ENCODE results near the gene LPCAT3. TPM values are rescaled to one million over a fixed set of nuclear protein-coding genes. Genes with fewer than 3 reads are reported as not detected.

The LPCAT3 gene
- total RNA-seq, 8 experiments from 2014 or later = 7.8 to 168 (median 19.7) TPM

- no peak overlapping the region for H3K27ac ChIP-seq
- ATAC-seq (replicated peaks in 6 of 8) = no peak
- no peak overlapping the region for H3K4me3 ChIP-seq
- in situ Hi-C loops (cut with MboI; ENCODE audit: low pct_unique_long_range_greater_than_20kb in 2 of 9, low sequenced_read_pairs in 9 of 9, unreplicated experiment in 9 of 9) = no loop called here
- WGBS, 10 experiments = 80 to 100% (median 94%) methylated on average over 1 to 3 of the region's 3 CpGs; no CpG with 5 or more reads in 6 of the 10 experiments
- H3K4me1 ChIP-seq (replicated peaks in 1 of 2) = no peaks in the 10 kb centered on the region
These were observed 38.8 kb downstream of the LPCAT3 start for GRCh38 chr12:6979453-6979852.

DNA sequence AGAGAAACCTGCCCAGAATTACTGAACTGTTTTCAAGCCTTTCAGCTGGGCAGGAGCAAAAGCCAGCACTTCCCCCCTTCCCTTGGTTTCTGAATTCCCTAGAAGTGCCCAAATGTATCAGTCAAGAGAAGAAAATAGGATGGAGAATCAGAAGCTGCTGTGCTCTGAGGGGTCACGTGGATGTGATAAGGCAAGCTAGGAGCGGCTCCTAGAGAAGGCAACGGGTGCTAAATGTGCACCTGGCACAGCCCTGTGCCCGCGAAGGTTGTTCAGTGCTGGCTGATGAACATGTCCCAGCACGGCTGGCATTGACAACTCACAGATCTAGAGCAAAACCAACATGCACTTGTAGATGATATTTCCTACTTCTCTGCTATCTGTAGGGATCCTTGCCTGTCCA is 39.3 kb downstream of the LPCAT3 start:
- Histone ChIP-seq H3K27ac (no peak overlapping the region), H3K4me3 (no peak overlapping the region), H3K4me1 (replicated peaks in 1 of 2) (no peaks in the 10 kb centered on the region)
- in situ Hi-C loops (cut with MboI; ENCODE audit: low pct_unique_long_range_greater_than_20kb in 2 of 9, low sequenced_read_pairs in 9 of 9, unreplicated experiment in 9 of 9) = no loop called here
- ATAC-seq (replicated peaks in 6 of 8) = no peak
- 61 to 96% (median 78%) methylated on average over 1 to 6 of the region's 6 CpGs; no CpG with 5 or more reads in 6 of the 10 experiments for WGBS, 10 experiments

DNA sequence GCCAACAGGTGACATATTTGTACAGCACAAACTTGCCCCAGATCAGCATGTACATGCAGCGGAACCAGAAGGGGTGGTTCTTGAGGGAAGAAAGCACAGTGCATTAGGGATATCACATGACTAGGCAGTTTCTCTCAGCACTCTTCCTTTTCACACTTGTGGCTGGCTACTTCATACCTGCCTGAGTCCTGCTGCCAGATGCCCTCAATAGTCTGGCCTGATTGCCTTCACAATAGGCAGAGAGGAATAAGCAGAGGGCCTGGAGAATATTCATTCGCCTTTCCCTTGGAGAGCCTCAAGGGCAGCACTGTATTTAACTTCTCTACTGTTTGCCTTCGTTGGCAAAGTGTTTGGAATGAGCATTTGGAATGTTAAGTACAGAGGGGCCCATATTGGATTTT is 39.7 kb downstream of the LPCAT3 start:
- no peaks in the 10 kb centered on the region for H3K4me1 ChIP-seq (replicated peaks in 1 of 2)
- H3K4me3 ChIP-seq = no peak overlapping the region
- ATAC-seq (replicated peaks in 6 of 8) = peak in 3 of 8 experiments; percentile 7 to 61 (median 32)
- WGBS, 10 experiments = 50 to 100% (median 76%) methylated on average over 1 to 3 of the region's 3 CpGs; no CpG with 5 or more reads in 3 of the 10 experiments
- in situ Hi-C loops (cut with MboI; ENCODE audit: low pct_unique_long_range_greater_than_20kb in 2 of 9, low sequenced_read_pairs in 9 of 9, unreplicated experiment in 9 of 9) = no loop called here
- H3K27ac ChIP-seq = no peak overlapping the region

- Histone ChIP-seq H3K4me1 (replicated peaks in 1 of 2) (no peaks in the 10 kb centered on the region), H3K27ac (no peak overlapping the region), H3K4me3 (no peak overlapping the region)
- no peak for ATAC-seq (replicated peaks in 6 of 8)
- 50 to 100% (median 73%) methylated on average over 1 to 3 of the region's 6 CpGs; no CpG with 5 or more reads in 6 of the 10 experiments for whole genome bisulfite sequencing, 10 experiments
- in situ Hi-C loops (cut with MboI; ENCODE audit: low pct_unique_long_range_greater_than_20kb in 2 of 9, low sequenced_read_pairs in 9 of 9, unreplicated experiment in 9 of 9) = no loop called here
These were observed 40.1 kb downstream of the LPCAT3 start for GRCh38 chr12:6978188-6978587.

DNA sequence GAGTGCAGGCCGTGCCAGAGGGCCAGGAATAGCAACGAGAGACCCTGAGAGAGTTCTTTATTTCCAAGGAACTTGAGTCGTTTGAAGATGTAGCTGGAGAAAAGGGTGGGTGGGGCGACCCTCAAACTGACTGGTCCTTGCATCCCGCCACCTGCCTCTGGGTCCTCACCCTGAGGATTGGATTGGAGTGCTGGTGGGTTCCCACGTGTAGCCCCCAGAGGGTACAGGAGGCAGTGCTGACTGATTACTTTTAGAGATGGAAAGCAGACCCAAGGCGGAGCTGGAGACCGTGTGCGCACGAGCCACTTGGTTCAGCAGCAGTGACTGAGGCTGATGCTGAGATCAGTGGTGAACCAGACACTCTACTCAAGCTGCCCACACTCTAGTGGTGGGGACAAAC is 40.6 kb downstream of the LPCAT3 start:
- Histone ChIP-seq H3K4me1 (replicated peaks in 1 of 2) (no peaks in the 10 kb centered on the region), H3K4me3 (no peak overlapping the region), H3K27ac (no peak overlapping the region)
- in situ Hi-C loops (cut with MboI; ENCODE audit: low pct_unique_long_range_greater_than_20kb in 2 of 9, low sequenced_read_pairs in 9 of 9, unreplicated experiment in 9 of 9) = no loop called here
- 0 to 100% (median 94%) methylated on average over 1 to 6 of the region's 10 CpGs; no CpG with 5 or more reads in 4 of the 10 experiments for WGBS, 10 experiments
- ATAC-seq (replicated peaks in 6 of 8) = peak in 1 of 8 experiments; percentile 17

DNA sequence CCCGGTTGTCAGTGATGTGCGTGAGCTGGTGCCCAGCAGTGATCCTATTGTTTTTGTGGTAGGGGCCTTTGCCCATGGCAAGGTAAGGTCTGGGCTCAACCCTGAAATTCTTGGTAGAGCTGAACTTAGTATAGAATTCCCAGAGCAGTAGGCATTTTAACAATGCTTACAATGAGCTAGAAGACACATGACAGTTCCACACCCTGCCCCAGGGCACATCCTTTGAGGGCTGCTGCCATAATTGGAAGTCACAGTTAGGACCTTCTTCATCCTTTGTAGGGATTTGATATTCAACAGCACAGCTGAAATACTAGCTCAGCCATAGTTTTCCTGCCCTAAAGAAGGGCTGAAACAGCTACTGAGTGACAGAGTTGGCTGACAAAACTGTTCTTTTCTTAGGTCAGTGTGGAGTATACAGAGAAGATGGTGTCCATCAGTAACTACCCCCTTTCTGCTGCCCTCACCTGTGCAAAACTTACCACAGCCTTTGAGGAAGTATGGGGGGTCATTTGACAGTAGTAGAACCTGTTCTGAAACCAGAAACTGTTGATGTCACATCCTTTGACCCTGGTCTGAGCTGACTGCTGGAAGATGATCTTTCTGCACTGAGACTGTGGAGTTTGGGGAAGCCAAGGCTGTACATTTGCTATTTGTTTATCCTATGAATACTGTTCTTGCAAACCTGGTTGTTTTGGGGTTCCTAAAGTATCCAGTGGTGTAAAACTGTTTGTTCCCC is 42.8 kb downstream of the LPCAT3 start:
- Histone ChIP-seq H3K4me1 (replicated peaks in 1 of 2) (peaks cover 0 to 8% of the 10 kb centered on the region in 2 donors), H3K27ac (no peak overlapping the region), H3K4me3 (no peak overlapping the region)
- WGBS, 10 experiments = 57 to 94% (median 85%) methylated on average over 1 to 2 of the region's 2 CpGs; no CpG with 5 or more reads in 6 of the 10 experiments
- in situ Hi-C loops (cut with MboI; ENCODE audit: low pct_unique_long_range_greater_than_20kb in 2 of 9, low sequenced_read_pairs in 9 of 9, unreplicated experiment in 9 of 9) = no loop called here
- no peak for ATAC-seq (replicated peaks in 6 of 8)

GRCh38 chr12:6974180-6974579 is 44.1 kb downstream of the LPCAT3 start:
- 85 to 100% (median 100%) methylated on average over 1 to 5 of the region's 6 CpGs; no CpG with 5 or more reads in 3 of the 10 experiments for WGBS, 10 experiments
- peaks cover 6 to 11% of the 10 kb centered on the region in 2 donors for H3K4me1 ChIP-seq (replicated peaks in 1 of 2)
- no peak overlapping the region for H3K4me3 ChIP-seq
- in situ Hi-C loops (cut with MboI; ENCODE audit: low pct_unique_long_range_greater_than_20kb in 2 of 9, low sequenced_read_pairs in 9 of 9, unreplicated experiment in 9 of 9) = loop anchor here in 1 of 9 experiments (25.0 kb wide), 1 partner anchor 138 kb away; the partner anchor contains the start of gene C1RL
- no peak overlapping the region for H3K27ac ChIP-seq
- no peak for ATAC-seq (replicated peaks in 6 of 8)

DNA sequence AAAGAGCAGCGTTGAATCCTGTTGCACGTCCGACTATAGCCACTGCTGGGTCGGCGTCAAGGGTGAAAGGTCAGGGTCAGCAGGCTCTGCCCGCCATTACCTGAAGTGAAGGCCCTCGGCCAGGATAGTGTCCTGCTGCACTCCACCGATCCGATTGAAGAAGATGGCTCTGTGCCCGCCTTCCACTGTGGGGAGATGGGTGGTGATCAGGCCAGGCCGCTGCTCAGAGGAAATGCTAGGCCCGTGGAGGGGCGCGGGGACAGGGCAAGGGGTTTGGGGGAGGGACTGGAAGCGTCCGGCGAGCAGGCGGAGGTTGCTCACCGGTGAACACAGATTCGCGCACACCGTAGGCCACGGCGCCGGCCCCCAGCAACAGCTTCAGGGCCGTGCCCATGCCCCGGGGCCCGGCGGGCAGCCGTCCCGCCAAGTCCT is 48.2 kb downstream of the LPCAT3 start:
- Histone ChIP-seq H3K4me1 (replicated peaks in 1 of 2) (peaks cover 10 to 15% of the 10 kb centered on the region in 2 donors), H3K27ac (peak overlapping the region; percentile 86 to 88), H3K4me3 (peak overlapping the region; percentile 66 to 90 (median 79))
- WGBS, 10 experiments = 0 to 20% (median 0%) methylated on average over 1 to 8 of the region's 31 CpGs; no CpG with 5 or more reads in 7 of the 10 experiments
- ATAC-seq (replicated peaks in 6 of 8) = peak in 5 of 8 experiments; percentile 3 to 53 (median 39)
- in situ Hi-C loops (cut with MboI; ENCODE audit: low pct_unique_long_range_greater_than_20kb in 2 of 9, low sequenced_read_pairs in 9 of 9, unreplicated experiment in 9 of 9) = loop anchor here in 1 of 9 experiments (25.0 kb wide), 1 partner anchor 142 kb away; the partner anchor contains the start of gene C1RL

DNA sequence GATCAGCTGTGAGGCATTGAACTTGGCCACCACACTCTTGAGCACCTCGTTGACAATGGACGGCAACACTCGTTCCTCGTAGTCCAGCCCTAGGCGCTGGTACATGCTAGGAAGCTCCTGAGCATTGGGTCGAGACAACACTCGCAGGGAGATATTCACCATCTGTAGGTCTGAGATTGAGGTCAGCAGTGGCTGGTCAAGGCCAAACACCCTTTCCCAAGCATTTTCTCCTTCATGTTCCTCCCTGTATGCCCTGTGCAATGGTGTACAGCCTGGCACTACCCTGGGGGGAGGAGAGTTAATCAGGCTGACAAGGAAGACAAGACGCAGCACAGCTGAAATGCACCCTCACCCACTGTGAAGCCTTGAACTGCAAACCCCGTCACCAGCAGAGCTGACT is 49.9 kb downstream of the LPCAT3 start:
- peaks cover 18 to 24% of the 10 kb centered on the region in 2 donors for H3K4me1 ChIP-seq (replicated peaks in 1 of 2)
- H3K4me3 ChIP-seq = no peak overlapping the region
- in situ Hi-C loops (cut with MboI; ENCODE audit: low pct_unique_long_range_greater_than_20kb in 2 of 9, low sequenced_read_pairs in 9 of 9, unreplicated experiment in 9 of 9) = loop anchor here in 1 of 9 experiments (25.0 kb wide), 1 partner anchor 144 kb away; the partner anchor contains the start of gene C1RL
- H3K27ac ChIP-seq = no peak overlapping the region
- ATAC-seq (replicated peaks in 6 of 8) = no peak
- 84 to 100% (median 92%) methylated on average over 1 to 5 of the region's 9 CpGs; no CpG with 5 or more reads in 3 of the 10 experiments for WGBS, 10 experiments

- Histone ChIP-seq H3K4me1 (replicated peaks in 1 of 2) (peaks cover 18 to 30% of the 10 kb centered on the region in 2 donors), H3K27ac (no peak overlapping the region), H3K4me3 (no peak overlapping the region)
- in situ Hi-C loops (cut with MboI; ENCODE audit: low pct_unique_long_range_greater_than_20kb in 2 of 9, low sequenced_read_pairs in 9 of 9, unreplicated experiment in 9 of 9) = loop anchor here in 1 of 9 experiments (25.0 kb wide), 1 partner anchor 145 kb away; the partner anchor contains the start of gene C1RL
- ATAC-seq (replicated peaks in 6 of 8) = no peak
- 33 to 89% (median 80%) methylated on average over 1 to 5 of the region's 10 CpGs; no CpG with 5 or more reads in 7 of the 10 experiments for WGBS, 10 experiments
These were observed 50.6 kb downstream of the LPCAT3 start for GRCh38 chr12:6967651-6968100.

- Histone ChIP-seq H3K4me3 (no peak overlapping the region), H3K27ac (no peak overlapping the region), H3K4me1 (replicated peaks in 1 of 2) (peaks cover 22 to 44% of the 10 kb centered on the region in 2 donors)
- in situ Hi-C loops (cut with MboI; ENCODE audit: low pct_unique_long_range_greater_than_20kb in 2 of 9, low sequenced_read_pairs in 9 of 9, unreplicated experiment in 9 of 9) = loop anchor here in 1 of 9 experiments (25.0 kb wide), 1 partner anchor 146 kb away; the partner anchor contains the start of gene C1RL
- ATAC-seq (replicated peaks in 6 of 8) = no peak
- WGBS, 10 experiments = 53 to 100% (median 85%) methylated on average over 1 to 5 of the region's 7 CpGs; no CpG with 5 or more reads in 2 of the 10 experiments
These were observed 51.9 kb downstream of the LPCAT3 start for GRCh38 chr12:6966351-6966750.

DNA sequence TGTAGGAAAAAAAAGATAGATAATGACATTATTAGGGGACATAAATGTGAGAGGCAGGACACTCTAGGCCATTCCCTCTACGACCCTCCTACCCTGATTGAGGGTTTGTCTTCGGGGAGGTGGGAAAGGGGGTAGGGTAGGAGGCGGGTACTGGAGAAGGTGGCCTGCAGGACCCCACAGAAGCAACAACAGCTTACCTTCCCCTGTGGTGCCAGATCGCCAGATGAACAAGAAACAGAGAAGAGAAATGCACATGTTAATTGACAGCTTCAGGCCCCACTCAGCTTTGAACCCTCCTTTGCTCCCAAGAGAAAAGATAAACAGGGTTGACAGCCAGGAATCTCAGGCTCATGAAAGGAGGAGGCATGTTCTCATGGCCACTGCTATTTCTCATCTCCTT is 52.6 kb downstream of the LPCAT3 start:
- Histone ChIP-seq H3K4me3 (no peak overlapping the region), H3K27ac (no peak overlapping the region), H3K4me1 (replicated peaks in 1 of 2) (peaks cover 22 to 45% of the 10 kb centered on the region in 2 donors)
- WGBS, 10 experiments = 60 to 100% (median 80%) methylated on average over 1 to 2 of the region's 4 CpGs; no CpG with 5 or more reads in 5 of the 10 experiments
- in situ Hi-C loops (cut with MboI; ENCODE audit: low pct_unique_long_range_greater_than_20kb in 2 of 9, low sequenced_read_pairs in 9 of 9, unreplicated experiment in 9 of 9) = loop anchor here in 1 of 9 experiments (25.0 kb wide), 1 partner anchor 147 kb away; the partner anchor contains the start of gene C1RL
- no peak for ATAC-seq (replicated peaks in 6 of 8)

Measured in motor neuron (in vitro differentiated cells).